Chondrocyte (in vitro differentiated cells): ENCODE results near the gene HELZ2. TPM values are rescaled to one million over a fixed set of nuclear protein-coding genes. Genes with fewer than 3 reads are reported as not detected.

Experiments used
- DNase-seq: peaks from one replicate; pipeline ENCODE4 v3.0.0; 2021; ENCODE audit warnings: mixed read lengths, low spot score
- H3K27ac Mint-ChIP-seq: one replicate; pipeline ENCODE4 v1.8.0; 2021; ENCODE audit warnings: mild to moderate bottlenecking, moderate library complexity, mixed read lengths; ENCODE audit not compliant: unreplicated experiment
- H3K27me3 Mint-ChIP-seq: 2 replicates; pipeline ENCODE4 v1.8.0; 2021; ENCODE audit warnings: low read depth, mixed read lengths
- H3K36me3 Mint-ChIP-seq: 2 replicates; pipeline ENCODE4 v1.8.0; 2021; ENCODE audit warnings: low read depth, mixed read lengths
- H3K4me1 Mint-ChIP-seq: 2 replicates; pipeline ENCODE4 v1.8.0; 2021; ENCODE audit warnings: low read depth, mild to moderate bottlenecking, mixed read lengths
- H3K4me3 Mint-ChIP-seq: one replicate; pipeline ENCODE4 v1.8.0; 2021; ENCODE audit warnings: mild to moderate bottlenecking, moderate library complexity, mixed read lengths; ENCODE audit not compliant: unreplicated experiment
- H3K9me3 Mint-ChIP-seq: 2 replicates; pipeline ENCODE4 v1.8.0; 2021; ENCODE audit warnings: low read depth, mixed read lengths
- CTCF ChIP-seq: fragments of 200-600 bp; sonication (generic); IDR thresholded peaks from 2 replicates; pipeline ENCODE4 v1.5.0; 2021; ENCODE audit warnings: antibody characterized with exemption, mild to moderate bottlenecking, moderate library complexity
- total RNA-seq: library from RNA; stranded (reverse); gene quantifications from 3 replicates; pipeline ENCODE4 v1.2.1, GENCODE V29; 2021

Gene HELZ2
- total RNA-seq, 1 donor from 2014 or later: 14.9 TPM

DNA sequence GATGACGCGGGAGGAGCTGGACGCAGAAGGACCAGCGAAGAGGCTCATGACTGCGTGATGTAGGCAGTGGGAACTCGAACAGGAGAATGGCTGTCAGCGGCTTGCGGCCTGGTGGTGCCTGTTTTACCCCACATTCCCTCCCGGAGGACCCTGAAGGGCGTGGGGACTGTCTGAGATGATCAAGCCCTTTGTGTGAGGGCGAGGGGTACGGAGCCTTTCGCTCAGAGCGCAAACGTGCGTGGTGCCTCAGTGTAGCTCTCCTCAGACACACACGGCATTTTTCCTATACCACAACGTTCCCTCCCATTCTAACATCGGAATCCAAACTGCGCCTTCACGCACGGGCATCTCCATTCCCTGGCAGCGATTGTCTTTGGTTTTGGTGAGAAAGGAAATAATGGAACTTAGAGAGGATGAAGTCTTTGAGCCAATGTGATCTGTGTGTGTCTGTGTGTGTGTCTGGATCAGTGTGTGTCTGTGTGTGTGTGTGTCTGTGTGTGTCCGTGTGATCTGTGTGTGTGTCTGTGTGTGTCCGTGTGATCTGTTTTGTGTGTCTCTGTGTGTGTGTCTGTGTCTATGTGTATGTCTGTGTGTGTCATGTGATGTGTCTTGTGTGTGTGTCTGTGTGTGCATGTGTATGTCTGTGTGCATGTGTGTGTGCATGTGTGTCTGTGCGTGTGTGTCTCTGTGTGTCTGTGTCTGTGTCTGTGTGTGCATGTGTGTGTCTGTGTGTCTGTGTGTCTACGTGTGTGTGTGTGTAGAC lies 42.2 kb downstream of the HELZ2 start:
- no peaks in the 10 kb centered on the region for H3K36me3 Mint-ChIP-seq
- H3K4me1 Mint-ChIP-seq: peaks cover 5% of the 10 kb centered on the region
- DNase-seq: no peak
- no peak overlapping the region for H3K27ac Mint-ChIP-seq
- no peaks in the 10 kb centered on the region for H3K27me3 Mint-ChIP-seq
- TF ChIP-seq CTCF: no peak
- no peaks in the 10 kb centered on the region for H3K9me3 Mint-ChIP-seq
- H3K4me3 Mint-ChIP-seq: no peak overlapping the region

DNA sequence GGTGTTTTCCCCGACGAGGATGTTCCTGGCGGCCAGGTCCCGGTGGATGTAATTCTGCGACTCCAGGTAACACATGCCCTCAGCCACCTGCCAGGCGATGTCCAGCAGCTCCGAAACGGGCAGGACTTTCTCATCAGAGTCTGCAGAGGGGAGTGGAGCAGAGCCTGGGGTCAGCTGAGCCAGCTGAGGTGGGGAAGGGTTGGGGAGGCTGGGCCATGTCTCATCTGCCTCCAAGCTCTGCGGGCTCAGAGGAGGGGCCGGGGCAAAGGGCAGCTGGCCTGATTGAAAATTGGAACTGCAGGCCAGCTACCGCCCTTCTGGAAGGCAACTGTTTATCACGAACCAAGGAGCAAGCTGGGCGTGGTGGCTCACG lies 43.3 kb downstream of the HELZ2 start:
- H3K36me3 Mint-ChIP-seq: no peaks in the 10 kb centered on the region
- no peak overlapping the region for H3K4me3 Mint-ChIP-seq
- no peak for DNase-seq
- H3K27me3 Mint-ChIP-seq: no peaks in the 10 kb centered on the region
- no peaks in the 10 kb centered on the region for H3K4me1 Mint-ChIP-seq
- H3K27ac Mint-ChIP-seq: no peak overlapping the region
- no peaks in the 10 kb centered on the region for H3K9me3 Mint-ChIP-seq
- no peak for TF ChIP-seq CTCF

DNA sequence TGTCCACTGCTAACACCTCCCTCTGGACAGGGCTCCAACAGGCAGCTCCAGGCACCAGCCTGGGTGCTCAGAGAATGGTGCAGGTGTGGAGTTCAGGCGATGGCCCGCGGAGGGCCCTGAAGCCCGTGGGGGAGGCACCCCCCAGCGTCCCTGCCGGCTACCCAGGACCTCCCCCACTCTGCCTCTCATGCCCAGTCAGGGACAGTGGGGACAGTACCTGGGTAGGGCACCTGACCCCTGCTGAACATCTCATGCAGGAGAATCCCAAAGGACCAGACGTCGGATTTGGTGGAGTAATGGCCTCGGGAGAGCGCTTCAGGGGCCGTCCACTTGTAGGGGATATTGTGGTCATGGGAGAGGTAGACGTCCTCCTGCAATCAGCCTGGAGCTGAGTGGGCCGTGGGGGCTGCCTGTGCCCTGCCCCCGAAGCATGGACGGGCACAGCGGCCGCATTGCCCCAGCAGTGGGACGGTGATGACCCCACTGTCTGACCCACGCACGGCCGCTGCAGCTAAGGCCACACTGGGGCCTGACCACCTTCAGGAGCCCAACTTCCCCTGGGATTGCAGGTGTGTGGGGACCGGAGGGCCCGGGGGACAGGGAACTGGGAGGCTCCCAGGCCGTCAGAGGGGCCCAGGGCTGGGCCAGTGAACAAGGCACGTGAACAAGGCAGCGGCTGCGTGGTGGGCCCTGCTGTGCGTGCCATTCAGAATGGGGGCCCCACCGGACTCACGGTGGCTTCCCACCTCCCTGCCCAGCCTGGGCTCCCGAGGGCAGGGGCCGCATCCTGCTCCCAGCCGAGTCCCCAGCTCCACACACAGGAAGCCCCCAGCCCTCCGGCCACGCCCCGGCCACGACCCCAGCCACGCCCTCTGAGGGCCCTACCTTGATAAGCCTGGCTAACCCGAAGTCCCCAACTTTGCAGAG lies 43.9 kb downstream of the HELZ2 start:
- no peak for DNase-seq
- H3K9me3 Mint-ChIP-seq: no peaks in the 10 kb centered on the region
- no peaks in the 10 kb centered on the region for H3K27me3 Mint-ChIP-seq
- H3K27ac Mint-ChIP-seq: no peak overlapping the region
- H3K36me3 Mint-ChIP-seq: no peaks in the 10 kb centered on the region
- TF ChIP-seq CTCF: no peak
- H3K4me1 Mint-ChIP-seq: no peaks in the 10 kb centered on the region
- H3K4me3 Mint-ChIP-seq: no peak overlapping the region

DNA sequence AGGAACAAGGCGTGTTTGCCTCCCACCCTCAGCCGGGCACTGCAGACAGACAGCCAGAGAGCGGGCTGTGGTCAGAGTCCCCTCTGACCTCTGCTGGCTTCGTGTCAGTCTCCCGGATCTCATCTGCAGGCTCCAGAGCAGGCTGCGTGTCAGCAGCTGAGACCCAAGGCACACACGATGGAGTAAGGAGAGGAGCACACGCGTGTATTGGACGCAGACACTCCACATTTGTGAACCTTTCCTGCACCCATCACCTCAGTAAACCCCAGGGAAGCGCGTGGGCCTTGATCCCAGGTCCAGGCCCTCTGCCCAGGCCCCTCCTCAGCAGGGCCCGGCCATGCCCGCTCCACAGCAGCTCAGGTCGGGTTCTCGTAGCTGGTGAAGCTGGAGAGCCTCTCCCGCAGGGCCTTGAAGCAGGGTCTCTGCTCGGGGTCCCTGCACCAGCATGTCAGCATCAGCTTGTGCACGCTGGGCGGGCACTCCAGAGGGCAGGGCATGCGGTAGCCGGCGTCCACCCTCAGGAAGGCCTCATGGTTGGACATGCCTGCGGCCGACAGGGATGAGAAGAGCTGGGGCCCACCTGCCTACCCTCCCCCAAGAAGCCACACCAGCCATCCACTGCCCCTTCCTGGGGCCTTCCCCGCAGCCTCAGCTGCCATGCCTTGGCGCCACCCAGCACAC lies 44.7 kb downstream of the HELZ2 start:
- H3K4me1 Mint-ChIP-seq: no peaks in the 10 kb centered on the region
- no peak for DNase-seq
- no peaks in the 10 kb centered on the region for H3K36me3 Mint-ChIP-seq
- H3K9me3 Mint-ChIP-seq: no peaks in the 10 kb centered on the region
- no peaks in the 10 kb centered on the region for H3K27me3 Mint-ChIP-seq
- H3K27ac Mint-ChIP-seq: no peak overlapping the region
- TF ChIP-seq CTCF: no peak
- no peak overlapping the region for H3K4me3 Mint-ChIP-seq

- Mint-ChIP-seq H3K9me3 (no peaks in the 10 kb centered on the region), H3K27ac (no peak overlapping the region), H3K4me1 (peaks cover 5% of the 10 kb centered on the region), H3K27me3 (no peaks in the 10 kb centered on the region), H3K36me3 (peaks cover 5% of the 10 kb centered on the region), H3K4me3 (no peak overlapping the region)
- no peak for DNase-seq
- no peak for TF ChIP-seq CTCF
These were observed 46.9 kb downstream of the HELZ2 start for GRCh38 chr20:63527184-63527583.
